Natural killer cell (primary cell): ENCODE measurements around the gene SORL1. TPM values are rescaled to one million over a fixed set of nuclear protein-coding genes. Genes with fewer than 3 reads are reported as not detected.
A peak's percentile ranks its signal among the peaks of the same experiment; 100 is the strongest.

Source experiments
- ATAC-seq, 3 donors: fragments of 150-1000 bp in 2 of 3; fragments of 200-7000 bp in 1 of 3; cut with Tn5 transposase; 1 replicate in 1 of 3; 2 replicates in 2 of 3; pipeline ENCODE4 v1.10.0; 2021; ENCODE audit warnings: mild to moderate bottlenecking in 2 of 3, moderate library complexity in 2 of 3
- DNase-seq, 2 donors: peaks; one replicate each; pipeline versions ENCODE4 v3.0.0 to v3.0.0-alpha.2; 2013 to 2021; ENCODE audit warnings: mixed read lengths in 1 of 2
- H3K27ac ChIP-seq: one replicate; pipeline ENCODE4 v1.5.1; 2013; ENCODE audit warnings: mild to moderate bottlenecking, low read length
- H3K27me3 ChIP-seq: one replicate; pipeline ENCODE4 v1.6.1; 2013; ENCODE audit warnings: low read length; ENCODE audit not compliant: control insufficient read depth, insufficient read depth
- H3K36me3 ChIP-seq: one replicate; pipeline ENCODE4 v1.6.1; 2013; ENCODE audit warnings: low read length; ENCODE audit not compliant: control insufficient read depth, insufficient read depth
- H3K4me1 ChIP-seq: one replicate; pipeline ENCODE4 v1.6.1; 2013; ENCODE audit warnings: low read length; ENCODE audit not compliant: control insufficient read depth, insufficient read depth
- H3K4me3 ChIP-seq: one replicate; pipeline ENCODE4 v1.5.1; 2013; ENCODE audit warnings: low read length
- H3K9me3 ChIP-seq: one replicate; pipeline ENCODE4 v1.6.1; 2013; ENCODE audit warnings: low read length; ENCODE audit not compliant: control insufficient read depth, insufficient read depth
- H3K27ac Mint-ChIP-seq, 2 donors: one replicate each; pipeline ENCODE4 v1.8.0; 2022; ENCODE audit warnings: mild to moderate bottlenecking in 2 of 2, mixed read lengths in 2 of 2, moderate library complexity in 1 of 2
- H3K27me3 Mint-ChIP-seq, 2 donors: one replicate each; pipeline ENCODE4 v1.8.0; 2022; ENCODE audit warnings: low read depth in 2 of 2, mixed read lengths in 2 of 2
- H3K36me3 Mint-ChIP-seq: one replicate; pipeline ENCODE4 v1.8.0; 2022; ENCODE audit warnings: mixed read lengths
- H3K4me1 Mint-ChIP-seq, 2 donors: one replicate each; pipeline ENCODE4 v1.8.0; 2022; ENCODE audit warnings: mixed read lengths in 2 of 2
- H3K4me3 Mint-ChIP-seq: one replicate; pipeline ENCODE4 v1.8.0; 2022; ENCODE audit warnings: mild to moderate bottlenecking, moderate library complexity, mixed read lengths
- H3K9me3 Mint-ChIP-seq, 2 donors: one replicate each; pipeline ENCODE4 v1.8.0; 2022; ENCODE audit warnings: mixed read lengths in 2 of 2
- CTCF ChIP-seq: fragments of 200-600 bp; IDR thresholded peaks from one replicate; pipeline ENCODE4 v1.8.0; 2022; ENCODE audit warnings: antibody characterized with exemption
- WGBS: methylation state at CpG from one replicate; pipeline ENCODE4 v1.1.7; 2013; ENCODE audit warnings: missing lambda C conversion rate; ENCODE audit not compliant: insufficient coverage; 5-methylcytosine and 5-hydroxymethylcytosine counted together
- intact Hi-C: fragments of 100-400 bp; cut with micrococcal nuclease; formaldehyde crosslinking; loops from one replicate; pipeline ENCODE4 v1.14.2; 2022
- total RNA-seq, 4 donors: library from RNA; stranded (reverse); fragments of 120-200 nt in 1 of 4; gene quantifications; one replicate each; pipeline versions ENCODE4 v1.2.3 to v1.2.4, GENCODE V29; 2013 to 2022

Gene SORL1
- total RNA-seq, 3 donors from 2014 or later (not counting 1 experiment from before 2014, with no cell fraction given), result 386 to 519 (median 456) TPM

GRCh38 chr11:121483805-121484480, 31.8 kb downstream of the SORL1 start:
- no peak for TF ChIP-seq CTCF
- Mint-ChIP-seq H3K27me3 (no peaks in the 10 kb centered on the region), H3K4me1 (peaks cover 63 to 90% of the 10 kb centered on the region in 2 donors), H3K36me3 (peaks cover 13% of the 10 kb centered on the region), H3K9me3 (no peaks in the 10 kb centered on the region), H3K4me3 (peak overlapping the region; percentile 89), H3K27ac (peak overlapping the region; percentile 94 to 95)
- H3K4me3 ChIP-seq, result no peak overlapping the region
- H3K27ac ChIP-seq, result peak overlapping the region; percentile 93
- H3K27me3 ChIP-seq, result no peaks in the 10 kb centered on the region
- peaks cover 88% of the 10 kb centered on the region for H3K4me1 ChIP-seq
- H3K36me3 ChIP-seq, result peaks cover 41% of the 10 kb centered on the region
- 32% methylated on average over 4 of the region's 4 CpGs for whole genome bisulfite sequencing
- no peaks in the 10 kb centered on the region for H3K9me3 ChIP-seq
- intact Hi-C loops, result no loop called here
- DNase-seq (peak in 1 of 2 donors; percentile 43), ATAC-seq (peak in 2 of 3 donors; percentile 8 to 14)

GRCh38 chr11:121485216-121485615, 33.1 kb downstream of the SORL1 start:
- peak; percentile 54 to 76 (median 58) for ATAC-seq
- H3K9me3 Mint-ChIP-seq, result no peaks in the 10 kb centered on the region
- 71% methylated on average over 7 of the region's 7 CpGs for WGBS
- Histone ChIP-seq H3K27ac (peak overlapping the region; percentile 93), H3K36me3 (peaks cover 46% of the 10 kb centered on the region), H3K4me1 (peaks cover 79% of the 10 kb centered on the region), H3K4me3 (no peak overlapping the region), H3K27me3 (no peaks in the 10 kb centered on the region), H3K9me3 (no peaks in the 10 kb centered on the region)
- H3K27me3 Mint-ChIP-seq, result no peaks in the 10 kb centered on the region
- DNase-seq, result peak; percentile 58 to 64
- H3K36me3 Mint-ChIP-seq, result peaks cover 26% of the 10 kb centered on the region
- H3K4me3 Mint-ChIP-seq, result peak overlapping the region; percentile 89
- intact Hi-C loops, result loop anchor here (1.0 kb wide), 1 partner anchor 29 kb away; no protein-coding TSS in a partner anchor
- TF ChIP-seq CTCF, result no peak
- H3K27ac Mint-ChIP-seq, result peak overlapping the region; percentile 94 to 95
- peaks cover 76 to 90% of the 10 kb centered on the region in 2 donors for H3K4me1 Mint-ChIP-seq

GRCh38 chr11:121486054-121486453, 33.9 kb downstream of the SORL1 start:
- H3K27me3 Mint-ChIP-seq, result no peaks in the 10 kb centered on the region
- ATAC-seq (no peak), DNase-seq (no peak)
- no peaks in the 10 kb centered on the region for H3K9me3 Mint-ChIP-seq
- peaks cover 76 to 87% of the 10 kb centered on the region in 2 donors for H3K4me1 Mint-ChIP-seq
- no peak overlapping the region for H3K4me3 Mint-ChIP-seq
- peak overlapping the region; percentile 94 to 95 for H3K27ac Mint-ChIP-seq
- 97% methylated on average over 5 of the region's 5 CpGs for WGBS
- H3K27me3 ChIP-seq, result no peaks in the 10 kb centered on the region
- peaks cover 34% of the 10 kb centered on the region for H3K36me3 Mint-ChIP-seq
- H3K4me3 ChIP-seq, result no peak overlapping the region
- H3K27ac ChIP-seq, result peak overlapping the region; percentile 93
- TF ChIP-seq CTCF, result no peak
- peaks cover 52% of the 10 kb centered on the region for H3K36me3 ChIP-seq
- H3K4me1 ChIP-seq, result peaks cover 72% of the 10 kb centered on the region
- intact Hi-C loops, result no loop called here
- no peaks in the 10 kb centered on the region for H3K9me3 ChIP-seq
